ENCODE data around the gene PARD3B.

The PARD3B gene

GRCh38 chr2:204888222-204888621 lies 342.9 kb downstream of the PARD3B start:
- H3K4me3 ChIP-seq (ENCODE audit: severe bottlenecking): no peak overlapping the region
- no peaks in the 10 kb centered on the region for H3K27me3 ChIP-seq (ENCODE audit: insufficient read depth, poor library complexity, severe bottlenecking)
- H3K9me3 ChIP-seq (ENCODE audit: severe bottlenecking): peaks cover 2% of the 10 kb centered on the region
- H3K4me1 ChIP-seq (ENCODE audit: insufficient read depth, poor library complexity, severe bottlenecking): no peaks in the 10 kb centered on the region
- H3K36me3 ChIP-seq (ENCODE audit: low read depth): no peaks in the 10 kb centered on the region
- ATAC-seq (ENCODE audit: low read depth) (no peak), DNase-seq (ENCODE audit: low spot score) (no peak)
- no peak overlapping the region for H3K27ac ChIP-seq (ENCODE audit: poor library complexity, severe bottlenecking)
- TF ChIP-seq CTCF (IDR thresholded peaks at IDR 0.05; ENCODE audit: poor library complexity, severe bottlenecking): no peak

- Histone ChIP-seq H3K4me1 (ENCODE audit: insufficient read depth, poor library complexity, severe bottlenecking) (no peaks in the 10 kb centered on the region), H3K36me3 (ENCODE audit: low read depth) (no peaks in the 10 kb centered on the region), H3K27me3 (ENCODE audit: insufficient read depth, poor library complexity, severe bottlenecking) (no peaks in the 10 kb centered on the region), H3K4me3 (ENCODE audit: severe bottlenecking) (no peak overlapping the region), H3K9me3 (ENCODE audit: severe bottlenecking) (no peaks in the 10 kb centered on the region), H3K27ac (ENCODE audit: poor library complexity, severe bottlenecking) (no peak overlapping the region)
- DNase-seq (ENCODE audit: low spot score): no peak
- ATAC-seq (ENCODE audit: low read depth): no peak
- TF ChIP-seq CTCF (IDR thresholded peaks at IDR 0.05; ENCODE audit: poor library complexity, severe bottlenecking): no peak
Observed at GRCh38 chr2:204890680-204891079, 345.4 kb downstream of the PARD3B start.

- no peak overlapping the region for H3K27ac ChIP-seq (ENCODE audit: poor library complexity, severe bottlenecking)
- no peak overlapping the region for H3K4me3 ChIP-seq (ENCODE audit: severe bottlenecking)
- no peaks in the 10 kb centered on the region for H3K36me3 ChIP-seq (ENCODE audit: low read depth)
- H3K4me1 ChIP-seq (ENCODE audit: insufficient read depth, poor library complexity, severe bottlenecking): no peaks in the 10 kb centered on the region
- ATAC-seq (ENCODE audit: low read depth) (no peak), DNase-seq (ENCODE audit: low spot score) (no peak)
- TF ChIP-seq CTCF (IDR thresholded peaks at IDR 0.05; ENCODE audit: poor library complexity, severe bottlenecking): no peak
- H3K9me3 ChIP-seq (ENCODE audit: severe bottlenecking): no peaks in the 10 kb centered on the region
- no peaks in the 10 kb centered on the region for H3K27me3 ChIP-seq (ENCODE audit: insufficient read depth, poor library complexity, severe bottlenecking)
Observed at GRCh38 chr2:204891739-204892138, 346.5 kb downstream of the PARD3B start.

- TF ChIP-seq CTCF (IDR thresholded peaks at IDR 0.05; ENCODE audit: poor library complexity, severe bottlenecking): no peak
- ATAC-seq (ENCODE audit: low read depth) (peak; percentile 58; the same call in 2 of the 3 replicates), DNase-seq (ENCODE audit: low spot score) (no peak)
- Histone ChIP-seq H3K27me3 (ENCODE audit: insufficient read depth, poor library complexity, severe bottlenecking) (no peaks in the 10 kb centered on the region), H3K36me3 (ENCODE audit: low read depth) (no peaks in the 10 kb centered on the region), H3K27ac (ENCODE audit: poor library complexity, severe bottlenecking) (no peak overlapping the region), H3K9me3 (ENCODE audit: severe bottlenecking) (no peaks in the 10 kb centered on the region), H3K4me1 (ENCODE audit: insufficient read depth, poor library complexity, severe bottlenecking) (no peaks in the 10 kb centered on the region), H3K4me3 (ENCODE audit: severe bottlenecking) (no peak overlapping the region)
Observed at GRCh38 chr2:204892506-204893255, 347.4 kb downstream of the PARD3B start.

- no peaks in the 10 kb centered on the region for H3K9me3 ChIP-seq (ENCODE audit: severe bottlenecking)
- ATAC-seq (ENCODE audit: low read depth): no peak
- H3K4me3 ChIP-seq (ENCODE audit: severe bottlenecking): no peak overlapping the region
- no peak for TF ChIP-seq CTCF (IDR thresholded peaks at IDR 0.05; ENCODE audit: poor library complexity, severe bottlenecking)
- H3K4me1 ChIP-seq (ENCODE audit: insufficient read depth, poor library complexity, severe bottlenecking): no peaks in the 10 kb centered on the region
- no peaks in the 10 kb centered on the region for H3K27me3 ChIP-seq (ENCODE audit: insufficient read depth, poor library complexity, severe bottlenecking)
- no peaks in the 10 kb centered on the region for H3K36me3 ChIP-seq (ENCODE audit: low read depth)
- no peak for DNase-seq (ENCODE audit: low spot score)
- no peak overlapping the region for H3K27ac ChIP-seq (ENCODE audit: poor library complexity, severe bottlenecking)
Observed at GRCh38 chr2:204896146-204896545, 350.9 kb downstream of the PARD3B start.
